ENCODE data around the gene ADGRG7.
A peak's percentile ranks its signal among the peaks of the same experiment; 100 is the strongest.
"Not testable (repeated sequence)": the region's sequence is repeated elsewhere in the genome, so short reads cannot be mapped to it uniquely, and the experiment has no call there.

Gene ADGRG7

GRCh38 chr3:100647171-100647570, 37.8 kb downstream of the ADGRG7 start:
- DNase-seq, result no peak

GRCh38 chr3:100647657-100648056, 38.3 kb downstream of the ADGRG7 start:
- DNase-seq, result no peak

- DNase-seq, result peak; percentile 82
Measured at GRCh38 chr3:100650651-100651619, 41.5 kb downstream of the ADGRG7 start.

GRCh38 chr3:100653604-100654294, 44.3 kb downstream of the ADGRG7 start:
- DNase-seq, result no peak

GRCh38 chr3:100656945-100657344, 47.5 kb downstream of the ADGRG7 start:
- DNase-seq, result no peak

- not testable (repeated sequence) for DNase-seq
Measured at GRCh38 chr3:100661294-100661693, 51.9 kb downstream of the ADGRG7 start.

GRCh38 chr3:100662113-100662823, 52.9 kb downstream of the ADGRG7 start:
- DNase-seq, result no peak

- peak; percentile 20 for DNase-seq
Measured at GRCh38 chr3:100665230-100665629, 55.8 kb downstream of the ADGRG7 start.

GRCh38 chr3:100666699-100667098, 57.3 kb downstream of the ADGRG7 start:
- DNase-seq, result peak; percentile 75

- not testable (repeated sequence) for DNase-seq
Measured at GRCh38 chr3:100667316-100667715, 57.9 kb downstream of the ADGRG7 start.

GRCh38 chr3:100670995-100671394, 61.6 kb downstream of the ADGRG7 start:
- DNase-seq, result not testable (repeated sequence)

GRCh38 chr3:100681496-100681895, 72.1 kb downstream of the ADGRG7 start:
- no peak for DNase-seq

GRCh38 chr3:100682056-100682853, 72.9 kb downstream of the ADGRG7 start:
- no peak for DNase-seq

GRCh38 chr3:100682854-100683760, 73.7 kb downstream of the ADGRG7 start:
- DNase-seq, result no peak

GRCh38 chr3:100693225-100693624, 83.8 kb downstream of the ADGRG7 start:
- no peak for DNase-seq

- no peak for DNase-seq
Measured at GRCh38 chr3:100695696-100696095, 86.3 kb downstream of the ADGRG7 start.

- no peak for DNase-seq
Measured at GRCh38 chr3:100696161-100696560, 86.8 kb downstream of the ADGRG7 start.

GRCh38 chr3:100697172-100697571, 87.8 kb downstream of the ADGRG7 start:
- DNase-seq, result no peak

GRCh38 chr3:100697723-100698285, 88.4 kb downstream of the ADGRG7 start:
- peak; percentile 65 for DNase-seq

GRCh38 chr3:100698736-100699135, 89.3 kb downstream of the ADGRG7 start:
- no peak for DNase-seq

- DNase-seq, result no peak
Measured at GRCh38 chr3:100700708-100701107, 91.3 kb downstream of the ADGRG7 start.

Measured in MV-4-11 (cell line).